ENCODE measurements around the gene PHF21A.

PHF21A gene

GRCh38 chr11:46121301-46121723 lies at the start of gene PHF21A:
Gene PHF21A, minus strand, starts transcription at chr11:46121454. Its CDS starts 37,235 bp downstream, at chr11:46084219.
- peak; percentile 73 for DNase-seq

DNA sequence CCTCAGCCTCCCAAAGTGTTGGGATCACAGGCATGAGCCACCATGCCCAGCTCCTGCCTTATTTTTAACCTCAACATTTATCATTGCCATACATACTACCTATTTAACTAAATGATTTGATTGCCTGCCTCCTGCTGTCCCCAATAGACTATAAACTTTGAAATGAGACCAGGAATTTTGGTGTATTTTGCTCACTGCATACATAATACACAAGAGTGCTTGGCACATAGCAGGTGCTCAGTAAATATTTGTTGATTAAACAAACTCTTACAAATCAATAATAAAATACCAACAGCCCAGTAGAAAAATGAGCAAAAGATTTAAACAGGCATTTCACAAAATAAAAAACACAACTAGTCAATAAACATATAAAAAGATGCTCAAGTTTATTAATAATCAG lies 49.5 kb upstream of the PHF21A start:
- no peak for DNase-seq

- DNase-seq: no peak
Observed at GRCh38 chr11:46162700-46163099, 41.4 kb upstream of the PHF21A start.

GRCh38 chr11:46161201-46161600 lies 39.9 kb upstream of the PHF21A start:
- DNase-seq: no peak

- DNase-seq: no peak
Observed at GRCh38 chr11:46160100-46160499, 38.8 kb upstream of the PHF21A start.

- DNase-seq: no peak
Observed at GRCh38 chr11:46159680-46160079, 38.4 kb upstream of the PHF21A start.

GRCh38 chr11:46149826-46150225 lies 28.6 kb upstream of the PHF21A start:
- no peak for DNase-seq

DNA sequence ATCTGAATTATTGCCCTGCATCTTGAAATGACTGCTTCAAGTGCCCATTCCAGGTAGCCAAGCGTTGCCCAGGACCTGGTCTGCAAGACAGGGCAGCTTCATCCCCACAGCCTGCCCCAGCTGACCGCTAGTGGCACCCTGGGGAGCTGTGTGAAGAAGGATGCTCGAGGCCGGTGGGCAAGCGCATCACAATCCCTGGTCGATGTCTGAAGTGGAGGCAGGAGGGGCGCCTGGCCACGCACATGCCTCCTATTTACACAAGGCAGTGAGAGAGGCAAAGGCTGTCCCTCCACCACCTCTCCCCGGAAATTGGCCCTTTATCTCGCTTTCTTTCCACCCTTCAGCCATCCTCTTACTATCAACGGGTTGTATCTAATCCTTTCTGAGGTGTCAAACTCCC lies 28.1 kb upstream of the PHF21A start:
- no peak for DNase-seq

- DNase-seq: no peak
Observed at GRCh38 chr11:46144741-46145140, 23.5 kb upstream of the PHF21A start.

DNA sequence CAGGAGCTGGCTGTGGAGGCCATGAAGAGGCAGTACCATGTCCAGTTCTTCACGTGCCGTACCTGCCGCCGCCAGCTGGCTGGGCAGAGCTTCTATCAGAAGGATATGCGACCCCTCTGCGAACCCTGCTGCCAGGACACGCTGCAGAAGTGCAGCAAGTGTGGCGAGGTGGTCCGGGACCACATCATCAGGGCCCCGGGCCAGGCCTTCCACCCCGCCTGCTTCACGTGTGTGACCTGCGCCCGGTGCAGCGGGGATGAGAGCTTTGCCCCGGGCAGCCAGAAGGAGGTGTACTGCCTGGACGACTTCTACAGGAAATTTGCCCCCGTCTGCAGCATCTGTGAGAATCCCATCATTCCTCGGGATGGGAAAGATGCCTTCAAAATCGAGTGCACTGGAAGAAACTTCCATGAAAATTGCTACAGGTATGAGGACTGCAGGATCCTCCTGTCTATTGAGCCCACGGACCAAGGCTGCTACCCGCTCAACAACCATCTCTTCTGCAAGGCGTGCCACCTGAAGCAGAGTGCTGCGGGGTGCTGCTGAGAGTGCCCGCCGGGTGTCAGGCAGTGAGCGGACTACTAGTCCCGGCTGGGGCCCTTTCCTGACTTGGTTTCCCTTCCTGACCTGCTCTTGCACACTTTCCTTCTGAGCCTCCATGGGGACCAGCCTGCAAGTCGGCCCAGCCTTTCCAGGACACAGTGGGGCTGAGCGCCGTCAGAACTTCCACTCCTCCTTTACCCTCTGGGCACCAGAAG lies 22.0 kb upstream of the PHF21A start:
- DNase-seq: no peak

DNA sequence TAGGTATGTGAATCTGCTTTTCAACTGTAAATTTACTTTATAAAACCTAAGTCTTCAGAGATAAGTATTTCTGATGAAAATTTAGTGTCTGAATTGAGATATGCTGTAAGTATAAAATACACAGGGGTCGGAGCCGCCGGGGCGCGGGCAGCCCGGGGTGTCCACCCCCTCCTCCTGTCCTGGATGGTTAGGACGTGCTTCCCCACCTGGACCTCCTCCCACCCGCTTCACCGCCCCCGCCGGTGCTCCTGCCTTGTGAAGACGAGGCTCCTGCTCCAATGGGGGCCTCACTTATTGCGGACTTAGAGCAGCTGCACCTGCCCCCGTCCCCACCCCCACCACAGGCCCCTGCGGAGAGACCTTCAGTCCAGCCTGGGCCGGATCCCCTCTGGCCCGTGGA lies 21.3 kb upstream of the PHF21A start:
- DNase-seq: no peak

GRCh38 chr11:46141597-46141996 lies 20.3 kb upstream of the PHF21A start:
- no peak for DNase-seq

- DNase-seq: no peak
Observed at GRCh38 chr11:46134540-46134939, 13.3 kb upstream of the PHF21A start.

- no peak for DNase-seq
Observed at GRCh38 chr11:46134061-46134460, 12.8 kb upstream of the PHF21A start.

DNA sequence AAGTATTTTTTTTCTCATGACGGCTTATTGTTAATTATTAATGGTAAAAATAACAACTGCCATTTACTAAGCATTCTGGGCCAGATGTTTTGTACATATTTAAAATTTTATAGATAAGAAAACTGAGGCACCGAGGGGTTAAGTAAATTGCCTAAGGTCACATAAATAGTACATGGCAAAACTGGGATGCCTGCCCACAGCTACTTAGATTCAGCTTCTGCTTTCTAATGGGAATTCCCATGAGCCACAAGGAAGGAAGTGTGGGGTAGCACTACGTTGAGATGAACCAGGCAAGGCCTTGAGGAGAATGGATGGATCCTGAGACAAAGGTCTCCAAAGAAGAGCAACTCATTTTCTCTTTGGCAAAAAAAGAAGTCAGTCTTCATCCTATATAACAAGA lies 11.9 kb upstream of the PHF21A start:
- no peak for DNase-seq

- no peak for DNase-seq
Observed at GRCh38 chr11:46130286-46130940, 9.2 kb upstream of the PHF21A start.

- DNase-seq: no peak
Observed at GRCh38 chr11:46129133-46129532, 7.9 kb upstream of the PHF21A start.

- no peak for DNase-seq
Observed at GRCh38 chr11:46127150-46127638, 5.9 kb upstream of the PHF21A start.

- DNase-seq: no peak
Observed at GRCh38 chr11:46125284-46125683, 4.0 kb upstream of the PHF21A start.

DNA sequence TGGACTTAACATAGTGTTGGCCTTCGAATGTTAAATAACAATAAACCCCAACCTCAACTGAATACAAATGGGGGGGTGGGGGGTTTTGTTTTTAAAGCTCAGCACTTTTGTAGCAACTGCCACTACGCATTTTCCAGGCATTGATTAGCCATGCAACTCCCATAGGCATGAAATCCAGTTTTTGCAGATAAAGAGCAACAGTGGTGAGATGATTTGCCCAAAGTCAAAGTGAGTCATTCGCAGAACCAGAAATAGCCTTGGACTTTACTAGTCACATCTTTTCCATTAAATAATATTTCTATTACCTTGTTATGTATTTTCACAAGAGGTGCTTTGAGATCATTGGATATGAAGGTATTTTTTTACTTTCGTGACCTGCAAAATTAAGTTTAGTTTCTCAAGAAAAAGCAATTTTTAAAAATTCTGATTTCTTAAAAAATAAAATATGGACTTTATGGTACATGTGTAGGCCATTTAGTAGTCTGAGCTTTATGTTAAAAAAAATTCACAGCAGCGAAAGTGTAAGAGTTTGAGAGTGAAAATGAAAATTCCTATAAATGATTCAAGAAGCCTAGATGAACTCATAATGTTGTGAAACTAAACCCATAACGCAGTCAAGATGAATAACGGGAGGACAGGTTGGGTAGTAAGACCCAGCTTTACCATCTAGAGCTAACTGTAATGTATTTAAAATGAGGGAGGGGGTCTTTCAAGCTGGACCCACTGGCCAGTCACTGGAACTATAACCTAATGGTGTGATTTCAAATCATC lies 1.9 kb upstream of the PHF21A start:
- DNase-seq: no peak

DNA sequence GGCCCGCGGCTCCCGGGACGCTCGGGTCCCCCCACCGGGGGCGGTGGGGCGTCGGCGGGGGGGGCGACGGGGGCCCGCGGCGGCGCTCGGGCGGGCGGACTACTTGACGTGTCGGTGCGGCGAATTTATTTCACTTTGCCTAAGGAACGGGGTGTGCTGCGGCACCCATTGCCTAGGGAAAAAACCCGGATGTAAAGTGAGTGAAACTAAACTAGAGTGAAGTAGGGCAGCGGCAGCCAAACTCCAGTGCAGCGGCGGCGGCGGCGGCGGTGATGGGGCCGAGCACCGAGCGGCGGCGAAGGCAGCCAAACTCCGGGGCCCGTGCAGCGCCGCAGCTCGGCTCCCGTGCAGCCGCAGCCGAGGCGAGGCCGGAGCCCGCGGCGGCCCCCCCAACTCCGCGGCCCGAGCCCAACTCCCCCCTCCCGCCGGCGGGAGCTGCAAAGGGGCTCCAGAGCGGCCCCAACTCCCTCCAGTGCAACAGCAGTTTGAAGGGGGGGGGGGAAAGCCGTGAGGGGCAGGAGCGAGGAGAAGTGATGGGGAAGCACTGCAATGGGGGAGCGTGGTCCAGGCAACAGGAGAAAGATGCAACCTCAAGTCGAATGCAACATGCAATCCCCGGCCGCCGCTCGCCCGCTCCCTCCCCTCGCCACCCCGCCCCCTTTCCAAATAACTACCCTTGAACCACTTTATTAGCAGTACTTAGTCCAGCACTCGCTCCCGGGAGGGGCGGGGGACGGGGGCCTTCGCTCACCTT lies 647 bp upstream of the PHF21A start:
- peak; percentile 51 for DNase-seq

- DNase-seq: peak; percentile 65
Observed at GRCh38 chr11:46120346-46121300, 631 bp downstream of the PHF21A start.
